Body of pancreas (tissue), 4 donors: Measurements from ENCODE around the gene ADGRB2. TPM values are rescaled to one million over a fixed set of nuclear protein-coding genes. Genes with fewer than 3 reads are reported as not detected.

Source experiments
- ATAC-seq: fragments of 150-250 bp; one replicate; pipeline ENCODE4 v1.9.1; 2016
- DNase-seq, 4 donors: peaks; one replicate each; pipeline ENCODE4 v3.0.0-alpha.2; 2019
- H3K27ac ChIP-seq, 4 donors: fragments of 200-600 bp; sonication (generic); 1 replicate in 3 of 4; 2 replicates in 1 of 4; pipeline versions ENCODE4 v1.5.1 to v1.6.1; 2016 to 2019; ENCODE audit warnings: mild to moderate bottlenecking in 1 of 4, mixed read lengths in 1 of 4, moderate library complexity in 1 of 4
- H3K27me3 ChIP-seq, 2 donors: fragments of 200-600 bp; sonication (generic); one replicate each; pipeline ENCODE4 v1.6.0; 2016; ENCODE audit warnings: mild to moderate bottlenecking in 1 of 2
- H3K36me3 ChIP-seq, 2 donors: fragments of 200-600 bp; sonication (generic); replicated peaks in 1 of 2; 2 replicates each; pipeline ENCODE4 v1.5.1; 2016; ENCODE audit warnings: low read depth in 2 of 2; ENCODE audit not compliant: insufficient read depth in 1 of 2
- H3K4me1 ChIP-seq: fragments of 200-600 bp; sonication (generic); one replicate; pipeline ENCODE4 v1.6.0; 2016
- H3K4me3 ChIP-seq, 2 donors: fragments of 200-600 bp; sonication (generic); 1 replicate in 1 of 2; 2 replicates in 1 of 2; pipeline ENCODE4 v1.5.1; 2016 to 2019
- H3K9me3 ChIP-seq, 3 donors: fragments of 200-600 bp; sonication (generic); 1 replicate in 2 of 3; 2 replicates in 1 of 3; pipeline ENCODE4 v1.5.1; 2016
- POLR2A ChIP-seq, 3 donors: fragments of 450-650 bp; IDR thresholded peaks; one replicate each; pipeline ENCODE4 v1.6.1; 2016; ENCODE audit warnings: antibody characterized with exemption in 3 of 3, mild to moderate bottlenecking in 2 of 3
- WGBS, 2 donors: methylation state at CpG; one replicate each; pipeline ENCODE4 v1.1.5; 2017; 5-methylcytosine and 5-hydroxymethylcytosine counted together
- intact Hi-C: fragments of 100-400 bp; cut with DNase I; formaldehyde crosslinking; loops from one replicate; pipeline ENCODE4 v1.15.1; 2023
- total RNA-seq, 2 donors: library from RNA; depleted of rRNA; stranded (reverse); fragments of >200 nt; gene quantifications; one replicate each; pipeline ENCODE4 v1.1.0, GENCODE V29; 2016
- TF ChIP-seq, protein P1 (sequence below), 7 experiments: fragments of 450-650 bp in 4 of 7; fragments of 200-600 bp in 3 of 7; sonication (generic) in 3 of 7; IDR thresholded peaks; one replicate each; pipeline ENCODE4 v1.5.1; 2016 to 2019; ENCODE audit warnings: antibody characterized with exemption in 7 of 7

ADGRB2 gene
- total RNA-seq, 2 donors from 2014 or later: 0.26 to 3.0 TPM

DNA sequence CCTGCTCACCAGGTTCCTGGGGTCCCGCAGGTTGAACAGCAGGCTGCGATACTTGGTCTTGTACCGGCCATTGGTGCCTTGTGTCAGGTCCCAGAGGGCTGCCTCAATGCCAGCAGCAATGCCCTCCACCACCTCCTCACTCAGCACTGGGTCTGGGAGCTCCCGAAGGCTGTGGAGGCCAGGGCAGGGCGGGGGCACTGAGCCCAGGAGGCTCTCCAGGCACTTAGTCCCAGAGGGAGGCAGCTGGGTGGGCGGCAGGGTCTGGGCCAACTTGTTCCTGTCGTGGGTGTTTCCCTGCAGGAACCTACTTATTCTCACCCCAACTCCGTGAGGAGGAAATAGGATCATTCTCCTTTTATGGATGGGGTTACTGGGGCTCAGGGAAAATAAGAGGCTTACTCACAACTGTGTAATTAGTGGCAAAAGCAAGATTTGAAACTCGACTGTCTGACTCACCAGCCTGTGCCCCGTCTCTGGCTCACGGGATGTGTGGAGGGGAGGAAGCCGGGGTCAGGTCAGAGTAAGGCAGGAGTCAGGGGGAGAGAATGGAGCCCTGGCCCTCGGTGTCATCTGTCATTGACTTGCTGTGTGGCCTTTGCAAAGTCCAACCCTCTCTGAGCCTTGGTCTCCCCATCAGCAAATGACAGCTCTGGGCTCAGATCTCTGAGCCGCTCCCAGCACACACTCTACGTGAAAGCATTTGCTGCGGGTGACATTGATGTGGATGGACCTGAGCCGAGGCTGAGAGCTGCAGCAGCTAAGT is 34.5 kb upstream of the ADGRB2 start:
- no peak overlapping the region for H3K4me3 ChIP-seq
- 61 to 63% methylated on average over 11 to 17 of the region's 17 CpGs for WGBS, 2 donors
- H3K27me3 ChIP-seq: no peaks in the 10 kb centered on the region
- no peaks in the 10 kb centered on the region for H3K9me3 ChIP-seq
- H3K4me1 ChIP-seq: no peaks in the 10 kb centered on the region
- no peak for DNase-seq
- intact Hi-C loops: no loop called here
- H3K27ac ChIP-seq: no peak overlapping the region
- no peaks in the 10 kb centered on the region for H3K36me3 ChIP-seq
- TF ChIP-seq, protein P1, sequence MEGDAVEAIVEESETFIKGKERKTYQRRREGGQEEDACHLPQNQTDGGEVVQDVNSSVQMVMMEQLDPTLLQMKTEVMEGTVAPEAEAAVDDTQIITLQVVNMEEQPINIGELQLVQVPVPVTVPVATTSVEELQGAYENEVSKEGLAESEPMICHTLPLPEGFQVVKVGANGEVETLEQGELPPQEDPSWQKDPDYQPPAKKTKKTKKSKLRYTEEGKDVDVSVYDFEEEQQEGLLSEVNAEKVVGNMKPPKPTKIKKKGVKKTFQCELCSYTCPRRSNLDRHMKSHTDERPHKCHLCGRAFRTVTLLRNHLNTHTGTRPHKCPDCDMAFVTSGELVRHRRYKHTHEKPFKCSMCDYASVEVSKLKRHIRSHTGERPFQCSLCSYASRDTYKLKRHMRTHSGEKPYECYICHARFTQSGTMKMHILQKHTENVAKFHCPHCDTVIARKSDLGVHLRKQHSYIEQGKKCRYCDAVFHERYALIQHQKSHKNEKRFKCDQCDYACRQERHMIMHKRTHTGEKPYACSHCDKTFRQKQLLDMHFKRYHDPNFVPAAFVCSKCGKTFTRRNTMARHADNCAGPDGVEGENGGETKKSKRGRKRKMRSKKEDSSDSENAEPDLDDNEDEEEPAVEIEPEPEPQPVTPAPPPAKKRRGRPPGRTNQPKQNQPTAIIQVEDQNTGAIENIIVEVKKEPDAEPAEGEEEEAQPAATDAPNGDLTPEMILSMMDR (IDR thresholded peaks at IDR 0.05): no peak
- TF ChIP-seq POLR2A (IDR thresholded peaks at IDR 0.05): no peak
- ATAC-seq: no peak

DNA sequence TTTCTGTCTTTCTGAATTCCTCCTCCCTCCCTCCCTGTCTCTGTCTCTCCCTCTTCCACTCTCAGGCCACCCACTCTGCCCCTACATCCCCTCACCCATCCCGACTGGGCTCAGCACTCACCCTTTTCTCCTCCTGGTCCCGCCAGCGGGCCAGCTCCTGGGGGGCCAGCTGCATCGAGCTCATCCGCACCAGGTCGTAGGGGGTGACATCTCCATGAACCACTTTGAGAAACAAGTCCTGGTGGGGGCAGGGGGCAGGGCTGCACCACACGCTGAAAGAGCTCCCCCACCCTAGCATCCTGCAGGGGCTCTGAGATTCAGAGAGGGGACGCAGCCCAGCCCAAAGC is 33.9 kb upstream of the ADGRB2 start:
- intact Hi-C loops: no loop called here
- Histone ChIP-seq H3K36me3 (no peaks in the 10 kb centered on the region), H3K27ac (no peak overlapping the region), H3K4me3 (no peak overlapping the region), H3K9me3 (no peaks in the 10 kb centered on the region), H3K27me3 (no peaks in the 10 kb centered on the region), H3K4me1 (no peaks in the 10 kb centered on the region)
- no peak for DNase-seq
- TF ChIP-seq, protein P1 (IDR thresholded peaks at IDR 0.05): no peak
- TF ChIP-seq POLR2A (IDR thresholded peaks at IDR 0.05): no peak
- ATAC-seq: no peak
- 55 to 59% methylated on average over 8 of the region's 8 CpGs for WGBS, 2 donors

DNA sequence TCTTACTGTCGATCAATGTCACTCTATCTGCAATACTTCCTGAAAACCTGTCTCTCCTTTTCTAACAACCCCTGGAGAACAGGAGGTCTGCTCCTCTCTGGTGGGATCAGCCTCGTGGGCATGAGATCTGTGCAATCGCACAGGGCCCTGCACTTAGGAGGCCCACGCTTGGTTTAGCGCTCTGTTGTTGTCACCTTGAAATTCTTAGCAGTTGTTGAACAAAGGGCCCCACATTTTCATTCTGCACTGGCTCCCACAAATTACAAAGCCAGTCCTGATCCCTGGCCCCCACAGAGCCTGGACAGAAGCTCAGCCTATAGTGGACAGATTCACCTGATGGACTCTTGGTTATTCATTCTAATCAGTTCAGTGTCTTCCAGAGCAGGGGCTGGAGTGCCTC is 33.1 kb upstream of the ADGRB2 start:
- ATAC-seq (no peak), DNase-seq (no peak)
- H3K27me3 ChIP-seq: no peaks in the 10 kb centered on the region
- H3K9me3 ChIP-seq: no peaks in the 10 kb centered on the region
- H3K4me1 ChIP-seq: no peaks in the 10 kb centered on the region
- intact Hi-C loops: no loop called here
- 83 to 87% methylated on average over 5 of the region's 5 CpGs for WGBS, 2 donors
- H3K36me3 ChIP-seq: no peaks in the 10 kb centered on the region
- no peak overlapping the region for H3K27ac ChIP-seq
- no peak overlapping the region for H3K4me3 ChIP-seq
- no peak for TF ChIP-seq POLR2A (IDR thresholded peaks at IDR 0.05)
- TF ChIP-seq, protein P1 (IDR thresholded peaks at IDR 0.05): no peak

DNA sequence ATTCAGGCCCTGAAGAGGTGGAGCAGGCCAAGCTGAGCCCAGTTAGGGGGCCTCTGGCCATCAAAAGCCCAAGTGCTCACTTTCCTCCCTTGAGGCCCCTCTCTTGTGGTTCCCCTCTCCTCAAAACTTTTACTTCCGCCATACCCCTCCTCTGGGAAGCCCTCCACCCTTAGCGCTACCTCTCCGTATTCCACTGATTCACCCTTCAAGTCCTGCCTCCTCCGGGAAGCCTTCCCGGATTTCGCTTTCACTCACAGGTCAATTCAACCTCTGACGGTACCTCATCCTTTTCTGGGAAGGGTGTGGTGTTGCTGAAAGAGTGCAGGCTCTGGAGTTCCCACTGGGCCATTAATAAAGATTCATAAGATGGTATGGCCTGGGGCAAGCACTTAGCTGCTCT is 32.6 kb upstream of the ADGRB2 start:
- WGBS, 2 donors: 77 to 78% methylated on average over 7 of the region's 7 CpGs
- Histone ChIP-seq H3K4me1 (no peaks in the 10 kb centered on the region), H3K4me3 (no peak overlapping the region), H3K27ac (no peak overlapping the region), H3K9me3 (no peaks in the 10 kb centered on the region), H3K36me3 (no peaks in the 10 kb centered on the region), H3K27me3 (no peaks in the 10 kb centered on the region)
- ATAC-seq (no peak), DNase-seq (no peak)
- TF ChIP-seq POLR2A (IDR thresholded peaks at IDR 0.05): no peak
- TF ChIP-seq, protein P1 (IDR thresholded peaks at IDR 0.05): no peak
- intact Hi-C loops: no loop called here
